GM12872 (cell line): ENCODE measurements around the gene PSMC1.

Experiments
- CTCF ChIP-seq: IDR thresholded peaks from 3 replicates; pipeline ENCODE4 v1.5.1; 2011; ENCODE audit warnings: low read depth, mild to moderate bottlenecking, low read length, moderate library complexity; ENCODE audit not compliant: insufficient read depth

PSMC1 gene

DNA sequence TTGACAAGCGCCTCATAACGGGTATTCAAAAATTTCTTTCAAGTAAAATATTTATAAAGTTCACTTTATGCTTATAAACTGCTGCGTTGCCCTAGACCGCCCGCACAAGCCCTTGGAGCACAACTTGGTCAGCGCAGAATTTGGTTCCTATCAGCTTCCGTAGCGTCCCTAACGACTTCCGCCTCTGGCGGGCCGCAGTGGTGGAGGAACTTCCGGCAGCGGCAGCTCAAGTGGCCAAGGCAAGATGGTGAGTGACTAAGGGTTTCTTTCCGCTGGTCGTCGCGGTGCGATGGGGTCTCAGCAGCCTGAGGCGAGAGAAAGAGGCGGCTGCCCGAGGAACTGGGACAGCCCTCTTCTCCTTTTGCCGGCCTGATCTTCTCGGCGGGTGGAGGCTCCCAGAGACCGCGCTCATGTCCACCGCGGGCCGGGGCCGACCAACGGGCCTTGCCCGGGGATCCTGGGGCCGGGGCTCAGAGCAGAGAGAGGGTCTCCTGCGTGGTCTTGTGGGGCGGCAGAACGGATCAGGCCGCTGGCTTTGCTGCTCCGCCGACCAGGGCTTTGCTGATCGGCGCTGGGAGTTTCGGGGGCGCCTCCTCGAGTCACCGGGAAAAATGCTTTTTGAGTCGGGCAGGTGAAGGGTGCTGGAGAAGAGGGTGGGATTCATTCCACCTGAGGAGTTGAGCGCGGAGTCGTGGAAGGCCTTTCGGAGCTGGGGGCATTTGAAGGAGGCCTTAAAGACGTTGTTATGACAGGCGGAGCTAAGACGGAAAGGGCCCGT is at the start of gene PSMC1:
TSS of gene PSMC1 (plus strand) at position 200 of the 778 bp plus-strand sequence. CDS start at position 245, 45 bp downstream.
- no peak for TF ChIP-seq CTCF

DNA sequence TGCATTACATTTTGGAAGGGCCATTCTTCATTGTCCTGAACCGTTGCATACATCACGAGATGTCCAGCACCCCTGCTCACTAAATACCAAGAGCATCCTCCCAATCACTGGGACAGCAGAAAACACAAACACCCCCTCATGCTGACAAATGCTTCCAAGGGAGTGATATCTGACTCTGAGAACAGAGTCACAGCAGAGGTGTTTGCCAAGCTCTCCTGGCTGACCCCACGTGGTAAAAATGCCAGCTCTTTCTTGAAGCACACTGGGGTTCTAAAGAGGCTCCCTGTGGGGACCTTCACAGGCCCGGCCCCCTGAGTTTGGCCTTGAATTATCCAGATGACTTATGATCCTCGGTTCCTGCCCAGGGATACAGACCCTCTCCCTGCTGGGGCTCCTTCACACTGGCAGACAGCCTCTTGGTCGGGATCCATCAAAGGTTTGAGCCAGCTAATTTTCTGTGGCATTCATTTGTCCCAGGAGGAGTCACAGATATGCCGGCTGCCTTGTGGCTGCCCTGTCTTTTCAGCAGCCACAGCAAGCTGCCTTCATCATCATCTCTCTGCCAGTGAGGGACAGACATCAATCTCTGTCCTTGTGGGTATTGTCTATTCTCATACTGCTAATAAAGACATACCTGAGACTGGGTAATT is 43.1 kb upstream of the PSMC1 start:
- no peak for TF ChIP-seq CTCF

DNA sequence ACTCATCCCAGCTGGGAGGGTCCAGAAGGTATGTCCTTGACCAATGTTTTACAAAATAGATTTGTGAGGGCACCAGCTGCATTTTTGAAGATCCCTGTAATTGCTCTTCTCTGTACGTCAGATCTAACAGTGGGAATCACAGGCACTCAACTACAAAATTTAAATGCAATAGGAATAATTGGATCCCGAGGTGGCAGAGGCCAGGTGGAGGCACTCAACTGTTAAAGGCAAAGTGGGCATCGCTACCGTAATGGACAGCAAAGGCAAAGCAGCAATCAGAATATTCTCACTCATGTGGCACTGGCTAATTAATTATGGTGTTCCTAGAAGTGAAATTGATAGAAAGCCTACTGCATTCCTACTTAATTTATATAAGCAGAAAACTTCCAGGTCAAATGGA is 27.9 kb upstream of the PSMC1 start:
- no peak for TF ChIP-seq CTCF

- peak; percentile 88 for TF ChIP-seq CTCF
Observed at GRCh38 chr14:90235179-90235976, 21.0 kb upstream of the PSMC1 start.

- TF ChIP-seq CTCF, result no peak
Observed at GRCh38 chr14:90239139-90239538, 17.2 kb upstream of the PSMC1 start.

DNA sequence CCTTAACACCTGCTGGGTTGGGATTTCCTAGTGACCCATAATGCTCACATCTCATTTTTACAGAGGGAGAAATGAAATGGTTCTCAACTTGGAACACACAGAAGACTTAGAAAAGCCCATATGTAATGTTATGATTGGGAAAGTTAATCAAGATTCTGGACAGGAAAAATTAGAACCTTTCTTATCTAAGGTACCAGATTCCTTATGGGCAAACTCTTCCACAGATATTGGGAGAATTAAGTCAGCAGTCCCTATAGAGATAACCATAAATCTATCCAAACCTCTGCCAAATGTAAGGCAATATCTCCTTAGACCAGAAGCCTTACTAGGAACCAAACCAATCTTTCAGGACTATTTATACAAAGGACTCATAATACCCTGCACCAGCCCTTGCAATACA is 13.9 kb upstream of the PSMC1 start:
- TF ChIP-seq CTCF, result no peak

DNA sequence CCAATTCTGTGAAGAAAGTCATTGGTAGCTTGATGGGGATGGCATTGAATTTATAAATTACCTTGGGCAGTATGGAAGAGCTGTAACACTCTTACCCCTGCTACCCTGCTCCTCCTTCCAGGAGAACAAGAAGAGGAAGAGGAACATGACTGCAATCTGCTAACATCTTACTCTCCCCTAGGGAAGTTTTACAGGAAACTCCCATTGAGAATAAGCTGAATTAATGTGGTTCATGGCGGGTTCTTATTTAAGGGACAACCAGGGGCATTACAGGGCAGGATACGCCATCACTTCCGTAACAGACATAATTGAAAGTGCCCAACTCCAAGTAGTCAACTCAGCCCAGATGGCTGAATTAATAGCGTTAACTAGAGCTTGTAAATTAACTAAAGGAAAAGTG is 9.4 kb upstream of the PSMC1 start:
- TF ChIP-seq CTCF, result no peak
